ENCODE measurements around the gene ZMYND8.

DNA sequence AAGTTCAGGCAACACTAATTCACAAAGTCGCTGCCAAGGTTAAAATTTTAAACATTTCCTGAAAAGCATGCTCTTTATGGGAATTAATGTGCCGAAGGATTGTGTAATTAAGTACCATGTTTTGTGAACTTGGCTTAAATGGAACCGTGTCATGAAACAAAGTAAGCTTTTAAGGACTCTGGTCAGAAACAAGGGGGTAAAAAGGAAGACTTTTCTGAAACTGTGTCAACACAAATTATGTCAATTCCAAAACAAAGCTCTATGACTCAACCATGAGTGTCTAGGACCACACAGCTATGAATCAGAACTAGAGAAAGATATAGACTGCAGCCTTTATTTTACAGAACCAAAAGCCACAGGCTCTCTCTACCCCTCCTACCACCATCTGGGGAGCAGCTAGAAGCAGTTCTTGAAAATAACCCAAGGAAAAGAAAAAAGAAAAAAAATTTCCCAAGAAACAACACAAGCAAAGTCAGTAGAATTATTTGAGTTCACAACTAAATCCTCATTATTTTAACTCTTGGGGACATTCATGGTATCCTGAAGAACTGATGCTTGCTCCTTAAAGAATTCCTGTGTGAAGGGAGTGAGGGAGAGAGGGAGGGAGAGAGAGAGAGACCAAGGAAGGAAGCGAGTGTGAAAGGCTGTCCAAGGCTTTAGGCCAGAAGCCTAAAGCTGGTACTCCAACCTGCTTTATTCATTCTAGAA lies 81.9 kb downstream of the ZMYND8 start:
- TF ChIP-seq TARDBP (IDR thresholded peaks at IDR 0.05) (no peak), ELF4 (IDR thresholded peaks at IDR 0.05) (no peak)
